DOHH2 (cell line): ENCODE results near the gene PGPEP1.

Experiments used
- CTCF ChIP-seq: fragments of 200-600 bp; sonication (generic); IDR thresholded peaks from one replicate; pipeline ENCODE4 v1.5.1; 2014; ENCODE audit warnings: antibody characterized with exemption, mild to moderate bottlenecking, low read depth, low read length; ENCODE audit not compliant: poor library complexity, severe bottlenecking
- EZH2phosphoT487 ChIP-seq: fragments of 200-600 bp; sonication (generic); IDR thresholded peaks from 2 replicates; pipeline ENCODE4 v1.6.1; 2017; ENCODE audit warnings: borderline replicate concordance, mild to moderate bottlenecking, antibody characterized with exemption, low read length, moderate library complexity, mixed read lengths

- TF ChIP-seq CTCF, result no peak
- TF ChIP-seq EZH2phosphoT487, result no peak
Measured at GRCh38 chr19:18345296-18345695, 4.9 kb downstream of the PGPEP1 start.
